ENCODE results near the gene HBM.
"Not testable (repeated sequence)": the region's sequence is repeated elsewhere in the genome, so short reads cannot be mapped to it uniquely, and the experiment has no call there.

HBM gene

DNA sequence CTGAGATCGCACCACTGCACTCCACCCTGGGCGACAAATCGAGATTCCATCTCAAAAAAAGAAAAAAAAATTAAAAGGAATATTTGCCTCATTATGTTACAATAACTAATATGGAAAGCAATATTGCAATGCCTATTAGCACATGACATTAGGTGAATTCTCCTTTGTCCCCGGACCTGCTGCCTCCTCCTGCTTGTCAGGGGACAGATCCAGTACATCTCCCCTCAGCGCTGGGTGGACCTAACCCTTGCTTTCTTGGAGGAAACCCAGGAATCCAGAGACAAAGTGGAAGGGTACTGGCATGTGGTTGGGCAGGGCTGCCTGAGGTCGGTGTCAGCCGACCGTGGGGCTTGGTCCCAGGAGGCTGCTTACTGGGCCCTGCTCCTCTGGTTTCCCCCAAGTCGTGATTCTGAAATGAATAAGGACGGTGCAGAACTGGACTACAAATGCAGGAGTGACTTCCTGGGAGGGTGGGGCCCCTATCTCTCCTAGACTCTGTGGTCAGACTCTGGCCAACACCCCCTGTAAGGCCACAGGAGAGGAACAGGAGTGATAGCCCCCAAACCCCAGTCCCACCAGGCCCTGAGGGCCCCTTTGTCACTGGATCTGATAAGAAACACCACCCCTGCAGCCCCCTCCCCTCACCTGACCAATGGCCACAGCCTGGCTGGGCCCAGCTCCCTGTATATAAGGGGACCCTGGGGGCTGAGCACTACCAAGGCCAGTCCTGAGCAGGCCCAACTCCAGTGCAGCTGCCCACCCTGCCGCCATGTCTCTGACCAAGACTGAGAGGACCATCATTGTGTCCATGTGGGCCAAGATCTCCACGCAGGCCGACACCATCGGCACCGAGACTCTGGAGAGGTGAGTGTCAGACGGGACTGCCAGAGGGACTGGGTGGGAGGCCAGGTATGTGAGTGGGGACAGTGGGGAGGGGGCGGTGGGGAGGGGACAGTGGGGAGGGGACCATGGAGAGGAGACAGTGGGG lies 13.3 kb upstream of the HBM start, which contains the start of gene HBZ:
TSS of gene HBZ (plus strand) at position 504 of the 988 bp plus-strand sequence. CDS start at position 770, 266 bp downstream.
- CTCF ChIA-PET = interaction anchor here (1.0 kb wide), 1 partner anchor 56 kb away, joined by 4 read pairs; no protein-coding TSS in a partner anchor
- DNase-seq (ENCODE audit: extremely low spot score) = no peak
- TF ChIP-seq LEF1 (IDR thresholded peaks at IDR 0.05; ENCODE audit: borderline replicate concordance) (no peak), FOXM1 (IDR thresholded peaks at IDR 0.05; ENCODE audit: borderline replicate concordance) (no peak), ELF4 (IDR thresholded peaks at IDR 0.05) (no peak), ZNF384 (IDR thresholded peaks at IDR 0.05) (no peak), HDGF (IDR thresholded peaks at IDR 0.05; ENCODE audit: borderline replicate concordance) (no peak), L3MBTL2 (conservative IDR thresholded peaks at IDR 0.05) (no peak), FOXA1 (IDR thresholded peaks at IDR 0.05) (no peak), FOXK2 (IDR thresholded peaks at IDR 0.05) (no peak), NFRKB (IDR thresholded peaks at IDR 0.05) (no peak), ARNT (IDR thresholded peaks at IDR 0.05) (no peak)
- POLR2A ChIA-PET = no interaction called here

GRCh38 chr16:153129-153521 lies 12.7 kb upstream of the HBM start:
- CTCF ChIA-PET; DNase-seq (ENCODE audit: extremely low spot score); POLR2A ChIA-PET: not testable (repeated sequence)

GRCh38 chr16:153550-154216 lies 12.1 kb upstream of the HBM start:
- CTCF ChIA-PET, POLR2A ChIA-PET: not testable (repeated sequence)

GRCh38 chr16:154217-155030 lies 11.4 kb upstream of the HBM start:
- POLR2A ChIA-PET = no interaction called here
- CTCF ChIA-PET = no interaction called here
- peak; percentile 75 for TF ChIP-seq L3MBTL2 (conservative IDR thresholded peaks at IDR 0.05)
- no peak for TF ChIP-seq FOXA1 (IDR thresholded peaks at IDR 0.05)
- peak; percentile 40 for DNase-seq (ENCODE audit: extremely low spot score)

More at GRCh38 chr16:153550-154216, 12.1 kb upstream of the HBM start:
- not testable (repeated sequence) for DNase-seq (ENCODE audit: extremely low spot score)

- CTCF ChIA-PET = interaction anchor here (1.2 kb wide), 1 partner anchor 23 kb away, joined by 4 read pairs; no protein-coding TSS in a partner anchor
- DNase-seq (ENCODE audit: extremely low spot score) = no peak
- TF ChIP-seq ZNF384 (IDR thresholded peaks at IDR 0.05) (no peak), ARNT (IDR thresholded peaks at IDR 0.05) (no peak), HDGF (IDR thresholded peaks at IDR 0.05; ENCODE audit: borderline replicate concordance) (no peak), ELF4 (IDR thresholded peaks at IDR 0.05) (no peak), TARDBP (IDR thresholded peaks at IDR 0.05) (no peak), FOXA1 (IDR thresholded peaks at IDR 0.05) (no peak), FOXM1 (IDR thresholded peaks at IDR 0.05; ENCODE audit: borderline replicate concordance) (no peak), SUZ12 (IDR thresholded peaks at IDR 0.05) (no peak), CTBP1 (IDR thresholded peaks at IDR 0.05; ENCODE audit: borderline replicate concordance) (no peak), FOXK2 (IDR thresholded peaks at IDR 0.05) (no peak), NFRKB (IDR thresholded peaks at IDR 0.05) (no peak), L3MBTL2 (conservative IDR thresholded peaks at IDR 0.05) (no peak)
- TF ChIP-seq, protein P1, sequence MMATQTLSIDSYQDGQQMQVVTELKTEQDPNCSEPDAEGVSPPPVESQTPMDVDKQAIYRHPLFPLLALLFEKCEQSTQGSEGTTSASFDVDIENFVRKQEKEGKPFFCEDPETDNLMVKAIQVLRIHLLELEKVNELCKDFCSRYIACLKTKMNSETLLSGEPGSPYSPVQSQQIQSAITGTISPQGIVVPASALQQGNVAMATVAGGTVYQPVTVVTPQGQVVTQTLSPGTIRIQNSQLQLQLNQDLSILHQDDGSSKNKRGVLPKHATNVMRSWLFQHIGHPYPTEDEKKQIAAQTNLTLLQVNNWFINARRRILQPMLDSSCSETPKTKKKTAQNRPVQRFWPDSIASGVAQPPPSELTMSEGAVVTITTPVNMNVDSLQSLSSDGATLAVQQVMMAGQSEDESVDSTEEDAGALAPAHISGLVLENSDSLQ (IDR thresholded peaks at IDR 0.05) = no peak
- POLR2A ChIA-PET = no interaction called here
Observed at GRCh38 chr16:155031-155398, 10.8 kb upstream of the HBM start.

DNA sequence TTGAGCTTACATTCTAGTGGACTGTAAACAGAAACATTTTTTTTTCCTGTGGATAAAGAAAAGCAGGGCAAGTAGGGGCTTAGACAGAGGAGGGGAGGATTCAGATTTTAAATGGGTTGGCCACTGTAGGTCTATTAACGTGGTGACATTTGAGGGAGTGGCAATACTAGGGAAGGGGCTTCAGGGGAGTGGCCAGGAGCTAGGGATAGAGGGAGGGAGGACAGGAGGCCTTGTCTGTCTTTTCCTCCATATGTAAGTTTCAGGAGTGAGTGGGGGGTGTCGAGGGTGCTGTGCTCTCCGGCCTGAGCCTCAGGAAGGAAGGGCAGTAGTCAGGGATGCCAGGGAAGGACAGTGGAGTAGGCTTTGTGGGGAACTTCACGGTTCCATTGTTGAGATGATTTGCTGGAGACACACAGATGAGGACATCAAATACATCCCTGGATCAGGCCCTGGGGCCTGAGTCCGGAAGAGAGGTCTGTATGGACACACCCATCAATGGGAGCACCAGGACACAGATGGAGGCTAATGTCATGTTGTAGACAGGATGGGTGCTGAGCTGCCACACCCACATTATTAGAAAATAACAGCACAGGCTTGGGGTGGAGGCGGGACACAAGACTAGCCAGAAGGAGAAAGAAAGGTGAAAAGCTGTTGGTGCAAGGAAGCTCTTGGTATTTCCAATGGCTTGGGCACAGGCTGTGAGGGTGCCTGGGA lies 6.5 kb upstream of the HBM start:
- ChIA-PET POLR2A (interaction anchor here (1.2 kb wide), 1 partner anchor 12 kb away, joined by 3 read pairs; no protein-coding TSS in a partner anchor), CTCF (interaction anchor here (0.6 kb wide), 1 partner anchor 52 kb away, joined by 4 read pairs; no protein-coding TSS in a partner anchor)
- no peak for DNase-seq (ENCODE audit: extremely low spot score)

DNA sequence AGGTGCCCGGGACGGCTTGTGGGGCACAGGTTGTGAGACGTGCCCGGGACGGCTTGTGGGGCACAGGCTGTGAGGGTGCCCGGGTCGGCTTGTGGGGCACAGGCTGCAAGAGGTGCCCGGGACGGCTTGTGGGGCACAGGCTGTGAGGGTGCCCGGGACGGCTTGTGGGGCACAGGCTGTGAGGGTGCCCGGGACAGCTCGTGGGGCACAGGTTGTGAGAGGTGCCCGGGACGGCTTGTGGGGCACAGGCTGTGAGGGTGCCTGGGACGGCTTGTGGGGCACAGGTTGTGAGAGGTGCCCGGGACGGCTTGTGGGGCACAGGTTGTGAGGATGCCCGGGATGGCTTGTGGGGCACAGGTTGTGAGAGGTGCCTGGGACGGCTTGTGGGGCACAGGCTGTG lies 5.5 kb upstream of the HBM start:
- DNase-seq (ENCODE audit: extremely low spot score); CTCF ChIA-PET; POLR2A ChIA-PET: not testable (repeated sequence)

More for the DNA sequence above, 6.5 kb upstream of the HBM start:
- TF ChIP-seq FOXA1 (IDR thresholded peaks at IDR 0.05) (no peak), SUZ12 (IDR thresholded peaks at IDR 0.05) (no peak), NFRKB (IDR thresholded peaks at IDR 0.05) (no peak), LEF1 (IDR thresholded peaks at IDR 0.05; ENCODE audit: borderline replicate concordance) (no peak), FOXM1 (IDR thresholded peaks at IDR 0.05; ENCODE audit: borderline replicate concordance) (no peak), L3MBTL2 (conservative IDR thresholded peaks at IDR 0.05) (no peak), ZNF384 (IDR thresholded peaks at IDR 0.05) (no peak), BHLHE40 (IDR thresholded peaks at IDR 0.05; ENCODE audit: borderline replicate concordance) (no peak), ELF4 (IDR thresholded peaks at IDR 0.05) (no peak)
- TF ChIP-seq, protein P1 (IDR thresholded peaks at IDR 0.05) = no peak
